ENCODE data around the gene PAQR7.

Gene PAQR7

DNA sequence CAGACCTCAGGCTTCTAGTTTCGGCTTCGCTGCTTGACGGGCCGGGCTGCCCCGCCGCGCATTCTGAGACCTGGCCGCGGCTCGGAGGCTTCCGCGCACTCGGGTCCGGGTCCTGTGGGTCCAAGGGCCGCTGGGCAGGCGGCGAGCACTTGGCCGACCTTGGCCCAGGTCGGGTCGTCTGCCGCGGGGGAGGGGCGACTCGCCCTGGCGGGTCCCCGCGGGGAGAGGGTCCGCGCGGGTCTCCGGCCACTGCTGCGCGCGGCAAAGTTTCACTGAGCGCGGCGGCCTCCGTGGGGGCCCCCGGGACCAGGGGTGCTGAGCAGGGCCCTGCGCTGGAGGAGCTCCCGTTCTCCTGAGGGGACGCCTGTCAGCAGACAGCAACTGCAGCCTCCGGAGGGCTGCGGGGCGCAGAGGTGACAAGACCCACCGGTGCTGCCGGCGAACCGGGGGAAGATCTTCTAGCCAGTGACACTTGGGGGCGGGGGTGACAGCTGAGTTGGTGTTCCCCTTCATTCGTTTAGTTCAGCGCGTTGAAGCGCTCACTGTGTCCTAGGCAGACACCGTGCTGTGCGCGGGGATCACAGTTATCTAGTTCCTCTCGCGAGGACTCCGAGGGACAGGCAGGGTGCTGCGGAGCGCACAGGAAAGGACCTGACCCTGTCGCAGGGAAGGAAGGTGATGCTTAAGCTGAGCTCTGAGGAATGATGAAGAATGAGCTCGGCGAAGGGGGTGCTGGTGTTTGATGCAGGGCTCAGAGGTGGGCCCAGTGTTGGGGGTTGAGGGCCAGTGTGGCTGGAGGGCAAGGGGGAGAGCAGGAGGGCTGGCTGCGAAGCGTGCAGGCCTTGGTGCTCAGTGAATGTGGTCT lies 55.0 kb downstream of the PAQR7 start:
- TF ChIP-seq, protein P1, sequence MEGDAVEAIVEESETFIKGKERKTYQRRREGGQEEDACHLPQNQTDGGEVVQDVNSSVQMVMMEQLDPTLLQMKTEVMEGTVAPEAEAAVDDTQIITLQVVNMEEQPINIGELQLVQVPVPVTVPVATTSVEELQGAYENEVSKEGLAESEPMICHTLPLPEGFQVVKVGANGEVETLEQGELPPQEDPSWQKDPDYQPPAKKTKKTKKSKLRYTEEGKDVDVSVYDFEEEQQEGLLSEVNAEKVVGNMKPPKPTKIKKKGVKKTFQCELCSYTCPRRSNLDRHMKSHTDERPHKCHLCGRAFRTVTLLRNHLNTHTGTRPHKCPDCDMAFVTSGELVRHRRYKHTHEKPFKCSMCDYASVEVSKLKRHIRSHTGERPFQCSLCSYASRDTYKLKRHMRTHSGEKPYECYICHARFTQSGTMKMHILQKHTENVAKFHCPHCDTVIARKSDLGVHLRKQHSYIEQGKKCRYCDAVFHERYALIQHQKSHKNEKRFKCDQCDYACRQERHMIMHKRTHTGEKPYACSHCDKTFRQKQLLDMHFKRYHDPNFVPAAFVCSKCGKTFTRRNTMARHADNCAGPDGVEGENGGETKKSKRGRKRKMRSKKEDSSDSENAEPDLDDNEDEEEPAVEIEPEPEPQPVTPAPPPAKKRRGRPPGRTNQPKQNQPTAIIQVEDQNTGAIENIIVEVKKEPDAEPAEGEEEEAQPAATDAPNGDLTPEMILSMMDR (IDR thresholded peaks at IDR 0.05): no peak
- TF ChIP-seq ZFX (IDR thresholded peaks at IDR 0.05; ENCODE audit: borderline replicate concordance): no peak
- peak overlapping the region; percentile 96 for H3K27ac ChIP-seq

DNA sequence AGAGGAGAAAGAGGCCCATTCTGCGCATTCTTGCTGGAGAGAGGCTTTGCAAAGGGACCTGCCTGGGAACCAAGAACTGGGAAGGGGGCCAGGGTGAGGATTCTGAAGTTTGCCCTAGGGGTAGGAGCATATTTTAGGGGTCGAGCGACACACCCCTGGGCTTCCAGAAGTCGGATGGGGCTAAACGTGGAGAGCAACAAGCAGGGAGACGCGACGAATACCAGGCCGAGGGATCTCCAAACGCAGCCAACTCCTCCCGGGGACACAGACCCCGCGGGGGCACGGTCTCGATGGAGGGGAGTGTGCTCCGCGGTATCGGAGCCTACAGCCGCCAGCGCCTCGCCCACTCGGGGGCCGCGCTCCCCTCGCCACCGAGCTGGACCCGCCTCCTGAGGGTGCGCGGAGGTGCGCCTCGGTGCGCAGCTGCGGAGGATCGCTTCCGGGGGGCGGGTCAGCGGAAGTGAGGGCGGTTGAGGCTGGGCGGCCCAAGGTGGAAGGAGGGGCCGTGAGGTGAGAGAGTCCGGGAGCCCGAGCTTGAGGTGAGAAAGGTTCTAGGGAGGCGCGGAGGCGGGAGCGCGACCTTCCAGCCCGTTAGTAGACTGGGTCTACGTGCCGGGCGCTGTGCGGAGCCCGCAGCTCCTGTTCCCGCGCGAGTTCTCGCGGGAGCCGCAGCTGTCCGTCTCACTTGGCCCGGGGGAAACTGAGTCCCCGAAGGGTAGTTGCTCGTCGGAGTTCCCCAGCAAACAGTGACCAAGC lies 55.8 kb downstream of the PAQR7 start, which contains the start of gene MTFR1L:
Gene MTFR1L (plus strand): TSS at position 464 of the 756 bp plus-strand sequence. CDS start 3,151 bp downstream, outside the sequence.
- TF ChIP-seq, protein P1 (IDR thresholded peaks at IDR 0.05): no peak
- no peak for TF ChIP-seq ZFX (IDR thresholded peaks at IDR 0.05; ENCODE audit: borderline replicate concordance)
- peak within 1 kb of the TSS; percentile 96 for H3K27ac ChIP-seq

DNA sequence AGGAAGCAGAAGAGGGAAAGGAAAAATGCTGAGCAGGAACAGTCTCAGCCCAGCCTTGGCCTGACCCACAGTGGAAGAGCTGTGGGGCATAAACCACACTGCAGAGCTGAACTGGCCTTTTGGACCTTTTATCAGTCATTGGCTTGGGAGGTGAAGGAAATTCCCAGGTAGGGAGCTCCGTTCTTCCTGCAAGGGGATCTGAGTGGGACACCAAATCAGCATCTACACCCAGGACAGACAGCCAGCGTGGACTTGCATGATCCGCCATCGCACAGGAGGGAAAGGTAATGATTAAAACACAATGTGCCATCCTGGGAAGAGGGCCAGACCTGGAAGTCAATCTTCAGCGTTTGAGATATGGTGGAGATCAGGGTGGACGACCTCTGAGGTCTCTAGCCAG lies 56.9 kb downstream of the PAQR7 start:
- no peak for TF ChIP-seq ZFX (IDR thresholded peaks at IDR 0.05; ENCODE audit: borderline replicate concordance)
- TF ChIP-seq, protein P1 (IDR thresholded peaks at IDR 0.05): no peak
- peak overlapping the region; percentile 96 for H3K27ac ChIP-seq

- peak overlapping the region; percentile 96 for H3K27ac ChIP-seq
- TF ChIP-seq, protein P1 (IDR thresholded peaks at IDR 0.05): peak; percentile 50
- TF ChIP-seq ZFX (IDR thresholded peaks at IDR 0.05; ENCODE audit: borderline replicate concordance): no peak
Measured at GRCh38 chr1:25817840-25818501, 57.5 kb downstream of the PAQR7 start.

DNA sequence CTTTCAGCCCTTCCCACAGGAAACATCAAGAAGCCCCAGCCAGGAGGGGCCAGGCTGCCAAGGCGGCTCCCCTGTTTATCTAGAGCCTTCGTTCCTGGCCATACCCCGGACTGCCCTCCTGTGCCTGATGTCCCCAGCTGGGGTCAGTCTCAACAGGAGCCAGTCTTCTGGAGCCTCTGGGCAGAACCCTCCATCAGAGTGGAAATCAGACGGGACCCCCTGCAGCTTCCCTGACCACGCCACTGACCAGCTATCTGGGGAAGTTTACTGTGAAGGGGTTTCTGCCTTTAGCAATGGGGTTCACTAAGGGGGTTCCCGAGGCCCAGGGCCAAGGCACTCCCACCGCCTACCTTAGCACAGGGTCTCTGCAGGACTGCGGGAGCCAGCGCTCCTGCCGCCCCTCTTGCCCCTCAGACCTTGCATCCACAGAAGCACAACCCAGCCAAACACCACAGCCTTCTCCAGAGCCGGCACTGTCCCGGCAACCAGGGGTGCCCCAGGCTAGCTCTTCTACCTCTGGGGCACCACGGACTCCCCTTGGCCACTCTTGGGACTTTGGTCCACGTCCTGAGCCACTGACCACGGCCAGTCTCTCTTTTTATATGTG lies 59.3 kb downstream of the PAQR7 start:
- H3K27ac ChIP-seq: no peak overlapping the region

More for the DNA sequence above, 59.3 kb downstream of the PAQR7 start:
- TF ChIP-seq ZFX (IDR thresholded peaks at IDR 0.05; ENCODE audit: borderline replicate concordance): no peak
- TF ChIP-seq, protein P1 (IDR thresholded peaks at IDR 0.05): no peak
